GM18499 (cell line): ENCODE measurements around the gene PPP1R37.
"Not testable (repeated sequence)": the region's sequence is repeated elsewhere in the genome, so short reads cannot be mapped to it uniquely, and the experiment has no call there.

ENCODE experiments used
- ATAC-seq: cut with Tn5 transposase; IDR thresholded peaks from one replicate; pipeline ENCODE4 v1.9.1; 2021; ENCODE audit warnings: moderate number of reproducible peaks; ENCODE audit not compliant: insufficient read depth, unreplicated experiment

PPP1R37 gene

DNA sequence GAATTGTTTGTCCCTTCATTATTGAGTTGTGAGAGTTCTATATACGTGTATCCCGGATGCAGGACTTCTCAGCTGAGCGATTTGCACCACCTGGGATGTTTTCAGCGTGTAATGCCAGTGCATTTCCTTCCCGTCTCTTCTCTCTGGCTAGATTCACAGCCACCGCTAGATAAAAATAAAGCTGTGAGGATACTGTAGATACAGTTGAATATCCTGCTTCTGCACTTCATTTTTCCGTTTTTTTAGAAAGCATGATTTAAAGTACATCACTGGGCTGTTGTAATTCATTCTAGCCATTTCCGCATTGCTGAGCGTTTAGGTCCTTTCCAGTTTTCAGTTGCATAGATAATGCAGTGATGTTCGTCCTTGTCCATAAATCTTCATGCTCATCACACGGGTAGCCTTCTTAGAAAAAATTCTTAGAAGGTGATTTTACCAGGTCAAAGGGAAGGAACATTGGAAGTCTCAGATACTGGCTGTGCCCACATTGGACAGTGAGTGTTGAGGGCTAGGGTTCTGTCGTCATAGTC lies 14.7 kb downstream of the PPP1R37 start:
- ATAC-seq = no peak

DNA sequence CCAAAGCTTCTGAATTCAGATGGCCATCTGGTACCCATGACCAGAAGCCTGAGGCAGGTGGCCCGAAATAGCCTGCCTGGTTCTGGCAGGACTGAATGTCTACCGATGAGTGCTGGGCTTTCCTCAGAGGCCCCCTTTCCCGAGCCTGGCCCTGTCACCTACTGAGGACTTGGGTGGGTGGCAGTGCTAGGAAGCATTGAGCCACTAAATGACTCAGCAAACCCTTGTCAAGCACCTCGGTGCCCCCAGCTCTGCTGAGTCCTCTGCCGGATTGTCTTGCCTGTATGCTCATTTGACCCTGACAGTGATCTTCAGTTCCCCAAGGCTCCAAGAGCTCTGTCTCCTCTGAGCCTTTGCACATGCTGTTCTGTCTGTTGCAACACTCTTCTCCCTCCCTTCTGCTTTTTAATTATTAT lies 17.9 kb downstream of the PPP1R37 start:
- no peak for ATAC-seq

DNA sequence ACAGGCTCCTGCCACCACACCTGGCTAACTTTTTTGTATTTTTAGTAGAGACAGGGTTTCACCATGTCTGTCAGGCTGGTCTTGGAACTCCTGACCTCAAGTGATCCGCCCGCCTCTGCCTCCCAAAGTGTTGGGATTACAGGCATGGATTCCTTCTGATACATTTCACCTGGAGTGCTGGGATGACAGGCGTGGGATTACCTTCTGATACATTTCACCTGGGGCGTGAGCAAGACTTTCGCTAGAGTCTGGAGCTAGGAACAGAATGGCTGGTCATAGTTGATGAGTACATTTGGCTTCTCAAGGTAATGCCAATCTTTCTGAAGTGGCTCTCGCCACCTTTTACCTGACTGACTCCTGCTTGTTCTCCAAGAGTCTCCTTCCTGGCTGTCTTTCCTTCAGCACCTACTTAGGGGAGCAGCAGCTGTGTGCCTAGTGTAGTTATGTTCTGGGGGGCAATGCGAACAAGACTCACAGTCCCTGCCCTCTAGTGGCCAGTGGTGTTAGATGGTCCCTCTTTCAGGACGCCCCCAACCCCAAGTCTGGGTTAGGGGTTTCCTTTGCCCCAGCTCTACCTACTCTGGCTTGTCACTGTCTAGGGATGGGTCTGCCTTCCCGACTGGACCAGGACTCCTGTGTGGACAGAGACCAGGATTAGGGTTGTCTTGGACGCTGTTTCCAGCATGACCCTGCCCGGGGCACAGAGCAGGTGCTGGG lies 19.3 kb downstream of the PPP1R37 start:
- no peak for ATAC-seq

- no peak for ATAC-seq
Observed at GRCh38 chr19:45113628-45114027, 20.6 kb downstream of the PPP1R37 start.

DNA sequence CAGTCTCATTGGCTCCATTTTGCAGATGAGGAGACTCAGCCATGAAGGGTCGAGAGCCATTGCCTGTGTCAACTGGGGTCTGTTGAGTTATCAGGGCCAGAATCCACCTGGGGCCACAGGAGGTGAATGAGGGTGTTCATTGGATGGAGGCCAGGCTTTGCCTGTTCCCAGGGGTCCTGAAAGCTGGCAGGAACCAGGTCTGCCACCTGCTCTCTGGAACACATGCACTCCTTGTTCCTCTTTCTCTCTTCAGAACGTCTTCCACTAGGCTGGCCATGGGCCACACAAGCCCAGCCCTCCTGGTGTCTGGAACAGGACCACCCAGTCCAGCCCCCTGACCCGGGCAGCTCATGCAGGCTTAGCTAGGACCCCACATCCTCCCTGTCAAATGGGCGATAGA lies 21.1 kb downstream of the PPP1R37 start:
- ATAC-seq = no peak

DNA sequence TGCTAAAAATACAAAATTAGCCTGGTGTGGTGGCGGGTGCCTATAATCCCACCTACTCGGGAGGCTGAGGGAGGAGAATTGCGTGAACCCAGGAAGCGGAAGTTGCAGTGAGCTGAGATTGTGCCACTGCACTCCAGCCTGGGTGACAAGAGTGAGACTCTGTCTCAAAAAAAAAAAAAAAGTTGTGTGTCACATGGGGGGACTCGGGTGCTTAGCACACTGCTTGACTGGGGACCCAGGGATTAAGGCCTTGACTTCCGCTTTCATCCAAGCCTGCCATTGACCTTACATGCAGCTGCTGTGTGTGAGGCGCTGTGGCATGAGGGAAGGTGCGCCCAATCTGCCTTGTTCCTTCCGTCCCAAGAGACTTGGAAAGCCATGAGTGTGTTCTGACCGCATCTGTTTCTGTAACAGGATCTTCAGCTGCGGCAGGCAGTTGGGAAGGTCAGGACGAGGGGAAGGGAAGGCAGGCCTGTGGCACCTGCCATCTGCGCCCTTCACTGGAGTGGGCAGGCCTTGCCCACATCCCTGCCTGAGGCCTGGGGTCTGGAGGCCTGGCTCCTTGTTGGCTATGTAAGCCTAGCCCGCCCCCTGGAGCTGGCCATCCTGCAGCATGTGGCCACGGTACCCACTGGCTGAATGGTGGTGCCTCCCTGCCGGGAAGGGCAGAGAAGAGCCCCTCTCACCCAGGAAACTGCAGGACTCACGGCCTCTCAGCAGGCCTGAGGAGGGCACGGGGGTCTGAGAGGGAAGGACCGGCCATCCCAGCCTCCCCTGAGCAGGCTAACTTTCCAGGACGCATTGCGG lies 23.0 kb downstream of the PPP1R37 start:
- no peak for ATAC-seq

DNA sequence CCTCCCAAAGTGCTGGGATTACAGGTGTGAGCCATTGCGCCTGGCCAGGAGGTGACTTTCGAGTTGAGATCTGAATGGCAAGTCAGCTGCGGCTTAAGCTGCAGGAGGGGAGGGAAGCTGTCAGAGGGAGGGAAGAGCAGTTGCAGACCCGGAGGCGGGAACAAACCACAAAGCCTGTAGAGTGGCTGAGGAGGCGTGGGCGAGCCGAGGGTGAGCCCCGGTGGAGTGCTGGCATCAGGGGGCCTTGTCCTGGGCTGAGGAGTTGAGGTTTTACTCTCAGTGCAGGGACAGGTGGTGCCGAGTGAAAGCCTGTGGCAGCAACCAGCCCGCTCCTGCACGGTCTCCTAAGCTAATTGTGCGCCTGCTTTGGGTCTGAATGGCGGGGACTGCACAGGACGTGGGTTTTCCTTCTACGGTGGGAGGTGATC lies 24.2 kb downstream of the PPP1R37 start:
- ATAC-seq = no peak

- ATAC-seq = no peak
Observed at GRCh38 chr19:45117671-45118070, 24.7 kb downstream of the PPP1R37 start.

GRCh38 chr19:45118106-45118505 lies 25.1 kb downstream of the PPP1R37 start:
- no peak for ATAC-seq

DNA sequence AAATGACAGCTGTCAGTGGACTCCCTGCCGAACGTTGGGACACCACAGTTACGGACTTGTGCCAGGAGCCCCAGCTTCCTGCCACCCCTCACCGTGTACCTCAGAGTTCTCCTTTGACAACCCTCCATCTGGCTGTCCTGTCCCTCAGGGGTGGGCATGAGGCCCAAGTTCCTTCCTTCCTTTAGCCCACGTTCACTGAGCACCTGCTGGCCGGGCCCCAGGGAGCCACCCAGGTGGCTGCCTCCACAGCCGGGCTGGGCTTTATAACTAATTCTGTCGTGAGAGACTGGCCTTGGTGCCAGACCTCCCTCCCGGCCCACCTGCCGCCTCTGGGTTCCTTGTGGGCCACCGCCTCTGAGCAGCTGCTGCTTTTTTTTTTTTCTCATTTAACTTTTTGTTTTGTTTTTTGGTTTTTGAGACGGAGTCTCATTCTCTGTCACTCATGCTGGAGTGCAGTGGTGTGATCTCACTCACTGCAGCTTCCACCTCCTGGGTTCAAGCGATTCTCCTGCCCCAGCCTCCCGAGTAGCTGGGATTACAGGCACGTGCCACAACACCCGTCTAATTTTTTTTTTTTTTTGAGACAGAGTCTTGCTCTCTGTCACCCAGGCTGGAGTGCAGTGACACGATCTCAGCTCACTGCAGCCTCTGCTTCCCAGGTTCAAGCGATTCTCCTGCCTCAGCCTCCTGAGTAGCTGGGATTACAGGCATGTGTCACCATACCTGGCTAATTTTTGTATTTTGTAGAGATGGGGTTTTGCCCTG lies 25.8 kb downstream of the PPP1R37 start:
- ATAC-seq = not testable (repeated sequence)

- ATAC-seq = no peak
Observed at GRCh38 chr19:45119582-45119981, 26.6 kb downstream of the PPP1R37 start.

- no peak for ATAC-seq
Observed at GRCh38 chr19:45121827-45122345, 28.9 kb downstream of the PPP1R37 start.

GRCh38 chr19:45122832-45123231 lies 29.9 kb downstream of the PPP1R37 start:
- ATAC-seq = no peak

DNA sequence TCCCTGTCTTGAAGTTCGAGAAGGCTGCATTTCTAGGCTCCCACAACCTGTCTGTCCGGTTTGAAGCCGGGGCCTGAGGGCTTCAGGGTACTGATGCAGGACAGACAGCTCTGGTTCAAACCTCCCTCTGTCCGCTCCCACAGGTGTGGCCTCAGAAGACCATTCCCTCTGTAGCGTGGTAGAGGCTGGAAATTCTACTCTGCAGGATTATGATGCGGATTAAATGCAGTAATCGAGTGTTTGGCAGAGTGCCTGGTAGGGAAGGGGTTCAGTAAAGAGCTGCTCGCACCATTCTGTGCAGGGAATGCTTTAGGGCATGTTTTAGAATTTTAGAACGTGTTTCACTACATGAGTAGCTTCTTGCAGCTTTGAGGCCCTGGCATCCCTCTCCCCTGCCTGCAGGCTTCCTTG lies 30.5 kb downstream of the PPP1R37 start:
- ATAC-seq = no peak

- no peak for ATAC-seq
Observed at GRCh38 chr19:45124021-45124420, 31.0 kb downstream of the PPP1R37 start.

DNA sequence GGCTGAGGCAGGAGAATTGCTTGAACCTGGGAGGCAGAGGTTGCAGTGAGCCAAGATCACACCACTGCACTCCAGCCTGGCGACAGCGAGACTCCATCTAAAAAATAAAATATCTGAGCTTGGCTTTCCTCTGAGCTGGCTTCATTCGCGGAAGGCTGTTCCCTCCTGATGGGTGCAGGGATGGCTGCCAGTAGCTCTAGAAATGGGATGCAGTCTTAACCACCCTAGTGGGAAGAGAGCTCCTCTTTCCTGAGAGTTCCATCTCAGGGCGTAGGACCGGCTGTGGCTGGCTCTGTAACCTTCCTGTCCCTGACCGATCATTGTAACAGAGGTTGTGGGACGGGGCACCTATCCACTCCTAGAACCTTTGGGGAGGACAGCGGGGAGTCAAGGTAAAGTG lies 32.4 kb downstream of the PPP1R37 start:
- no peak for ATAC-seq

- no peak for ATAC-seq
Observed at GRCh38 chr19:45125975-45126493, 33.1 kb downstream of the PPP1R37 start.

GRCh38 chr19:45126654-45127053 lies 33.7 kb downstream of the PPP1R37 start:
- ATAC-seq = no peak

- no peak for ATAC-seq
Observed at GRCh38 chr19:45128146-45128545, 35.2 kb downstream of the PPP1R37 start.

- no peak for ATAC-seq
Observed at GRCh38 chr19:45128806-45129205, 35.8 kb downstream of the PPP1R37 start.
